Measurements from ENCODE around the gene RPS19BP1. TPM values are rescaled to one million over a fixed set of nuclear protein-coding genes. Genes with fewer than 3 reads are reported as not detected.

The RPS19BP1 gene
- total and polyA plus RNA-seq, 2 experiments from 2014 or later = 84.0 to 117 TPM

DNA sequence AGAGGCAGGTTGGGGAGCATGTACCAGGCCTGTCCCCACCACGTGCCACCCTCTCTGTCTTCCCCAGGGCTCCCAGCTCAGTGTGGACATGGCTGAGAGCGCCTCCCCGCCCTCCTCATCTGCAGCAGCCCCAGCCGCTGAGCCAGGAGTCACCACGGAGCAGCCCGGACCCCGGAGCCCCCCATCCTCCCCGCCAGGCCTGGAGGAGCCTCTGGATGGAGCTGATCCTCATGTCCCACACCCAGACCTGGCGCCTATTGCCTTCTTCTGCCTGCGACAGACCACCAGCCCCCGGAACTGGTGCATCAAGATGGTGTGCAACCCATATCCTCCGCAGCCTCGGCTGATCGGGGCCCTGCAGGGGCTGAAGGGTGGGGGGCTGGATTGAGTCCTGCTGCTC, 38.1 kb upstream of the RPS19BP1 start, which contains the start of gene CACNA1I:
Gene CACNA1I (plus strand): TSS at position 89 of the 400 bp plus-strand sequence. CDS start 0 bp downstream, at position 89.
- H3K4me2 ChIP-seq = no peak within 1 kb of the TSS
- no peak within 1 kb of the TSS for H3K4me3 ChIP-seq
- WGBS (ENCODE audit: low lambda C conversion rate, missing lambda C conversion rate) = 90% methylated on average over 14 of the region's 14 CpGs
- no peak within 1 kb of the TSS for H2AFZ ChIP-seq
- H3K36me3 ChIP-seq (replicated peaks; ENCODE audit: insufficient read depth, low read depth) = no peaks in the 10 kb centered on the region
- TF ChIP-seq EZH2phosphoT487 (IDR thresholded peaks at IDR 0.05; ENCODE audit: low read depth, severe bottlenecking, unreplicated experiment) (no peak), EZH2 (IDR thresholded peaks at IDR 0.05; ENCODE audit: borderline replicate concordance) (no peak), CTCF (IDR thresholded peaks at IDR 0.05; ENCODE audit: poor library complexity) (no peak)
- peaks cover 6% of the 10 kb centered on the region for H3K4me1 ChIP-seq (ENCODE audit: insufficient read depth)
- H3K79me2 ChIP-seq = no peaks in the 10 kb centered on the region
- no peak within 1 kb of the TSS for H3K27ac ChIP-seq
- no peaks in the 10 kb centered on the region for H3K27me3 ChIP-seq
- no peaks in the 10 kb centered on the region for H3K9me2 ChIP-seq (replicated peaks; ENCODE audit: insufficient read depth)
- H3K9me3 ChIP-seq (ENCODE audit: low read depth) = no peaks in the 10 kb centered on the region
- DNase-seq (ENCODE audit: low spot score) = no peak
- H4K20me1 ChIP-seq (ENCODE audit: insufficient read depth, poor library complexity, severe bottlenecking) = no peaks in the 10 kb centered on the region

DNA sequence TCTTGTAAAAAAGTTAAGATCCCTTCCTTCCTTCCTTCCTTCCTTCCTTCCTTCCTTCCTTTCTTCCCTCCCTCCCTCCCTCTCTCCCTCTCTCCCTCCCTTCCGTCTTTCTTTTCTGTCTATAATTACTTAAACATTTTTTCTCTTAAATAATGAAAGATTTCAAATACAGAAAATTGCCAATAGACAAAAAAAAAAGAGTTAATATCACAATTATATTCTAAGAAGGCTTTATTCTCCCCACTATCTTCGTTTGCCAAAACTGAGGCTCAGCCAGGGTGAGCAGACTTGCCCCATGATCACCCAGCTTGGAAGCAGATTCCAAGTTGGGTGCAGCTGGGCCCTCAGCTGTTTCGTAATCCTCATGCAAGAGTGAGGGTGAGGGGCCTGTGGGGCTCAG, 37.7 kb upstream of the RPS19BP1 start:
- no peak overlapping the region for H3K4me2 ChIP-seq
- WGBS (ENCODE audit: low lambda C conversion rate, missing lambda C conversion rate) = 90% methylated on average over 3 of the region's 3 CpGs
- no peaks in the 10 kb centered on the region for H3K36me3 ChIP-seq (replicated peaks; ENCODE audit: insufficient read depth, low read depth)
- H3K4me3 ChIP-seq = no peak overlapping the region
- no peak for DNase-seq (ENCODE audit: low spot score)
- H3K79me2 ChIP-seq = no peaks in the 10 kb centered on the region
- TF ChIP-seq EZH2 (IDR thresholded peaks at IDR 0.05; ENCODE audit: borderline replicate concordance) (no peak), EZH2phosphoT487 (IDR thresholded peaks at IDR 0.05; ENCODE audit: low read depth, severe bottlenecking, unreplicated experiment) (no peak), CTCF (IDR thresholded peaks at IDR 0.05; ENCODE audit: poor library complexity) (no peak)
- peaks cover 3% of the 10 kb centered on the region for H3K4me1 ChIP-seq (ENCODE audit: insufficient read depth)
- no peak overlapping the region for H3K27ac ChIP-seq
- no peaks in the 10 kb centered on the region for H3K9me2 ChIP-seq (replicated peaks; ENCODE audit: insufficient read depth)
- H4K20me1 ChIP-seq (ENCODE audit: insufficient read depth, poor library complexity, severe bottlenecking) = no peaks in the 10 kb centered on the region
- H3K9me3 ChIP-seq (ENCODE audit: low read depth) = no peaks in the 10 kb centered on the region
- H3K27me3 ChIP-seq = no peaks in the 10 kb centered on the region
- no peak overlapping the region for H2AFZ ChIP-seq

GRCh38 chr22:39569066-39569465, 36.5 kb upstream of the RPS19BP1 start:
- H3K27me3 ChIP-seq = no peaks in the 10 kb centered on the region
- TF ChIP-seq EZH2 (IDR thresholded peaks at IDR 0.05; ENCODE audit: borderline replicate concordance) (no peak), EZH2phosphoT487 (IDR thresholded peaks at IDR 0.05; ENCODE audit: low read depth, severe bottlenecking, unreplicated experiment) (no peak), CTCF (IDR thresholded peaks at IDR 0.05; ENCODE audit: poor library complexity) (no peak)
- H3K36me3 ChIP-seq (replicated peaks; ENCODE audit: insufficient read depth, low read depth) = no peaks in the 10 kb centered on the region
- H3K27ac ChIP-seq = no peak overlapping the region
- no peak for DNase-seq (ENCODE audit: low spot score)
- H3K9me3 ChIP-seq (ENCODE audit: low read depth) = no peaks in the 10 kb centered on the region
- H4K20me1 ChIP-seq (ENCODE audit: insufficient read depth, poor library complexity, severe bottlenecking) = no peaks in the 10 kb centered on the region
- no peak overlapping the region for H2AFZ ChIP-seq
- H3K4me3 ChIP-seq = no peak overlapping the region
- H3K4me2 ChIP-seq = no peak overlapping the region
- no peaks in the 10 kb centered on the region for H3K4me1 ChIP-seq (ENCODE audit: insufficient read depth)
- no peaks in the 10 kb centered on the region for H3K9me2 ChIP-seq (replicated peaks; ENCODE audit: insufficient read depth)
- 98% methylated on average over 6 of the region's 7 CpGs for WGBS (ENCODE audit: low lambda C conversion rate, missing lambda C conversion rate)
- H3K79me2 ChIP-seq = no peaks in the 10 kb centered on the region

All from hepatocyte (in vitro differentiated cells).